GM19463 (cell line): ENCODE measurements around the gene LUZP1.
A peak's percentile ranks its signal among the peaks of the same experiment; 100 is the strongest.

Experiments
- ATAC-seq: cut with Tn5 transposase; IDR thresholded peaks from one replicate; pipeline ENCODE4 v1.9.1; 2021; ENCODE audit warnings: mild to moderate bottlenecking, moderate library complexity; ENCODE audit not compliant: unreplicated experiment

LUZP1 gene

DNA sequence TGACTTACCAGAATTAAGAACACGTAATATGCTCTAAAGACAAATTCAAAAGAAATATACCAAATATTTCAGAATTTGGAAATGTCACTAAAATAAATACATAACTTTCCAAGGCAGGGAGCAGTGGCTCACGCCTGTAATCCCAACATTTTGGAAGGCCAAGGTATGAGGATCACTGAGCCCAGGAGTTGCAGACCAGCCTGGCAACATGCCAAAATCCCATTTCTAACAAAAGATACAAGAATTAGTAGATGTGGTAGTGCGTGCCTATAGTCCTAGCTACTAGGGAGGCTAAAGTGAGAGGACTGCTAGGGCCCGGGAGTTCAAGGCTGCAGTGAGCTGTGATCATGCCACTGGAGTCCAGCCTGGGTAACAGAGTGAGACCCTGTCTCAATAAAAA, 11.7 kb downstream of the LUZP1 start:
- no peak for ATAC-seq

- ATAC-seq, result no peak
Observed at GRCh38 chr1:23152966-23153684, 15.5 kb downstream of the LUZP1 start.

- ATAC-seq, result no peak
Observed at GRCh38 chr1:23150742-23151141, 17.9 kb downstream of the LUZP1 start.

DNA sequence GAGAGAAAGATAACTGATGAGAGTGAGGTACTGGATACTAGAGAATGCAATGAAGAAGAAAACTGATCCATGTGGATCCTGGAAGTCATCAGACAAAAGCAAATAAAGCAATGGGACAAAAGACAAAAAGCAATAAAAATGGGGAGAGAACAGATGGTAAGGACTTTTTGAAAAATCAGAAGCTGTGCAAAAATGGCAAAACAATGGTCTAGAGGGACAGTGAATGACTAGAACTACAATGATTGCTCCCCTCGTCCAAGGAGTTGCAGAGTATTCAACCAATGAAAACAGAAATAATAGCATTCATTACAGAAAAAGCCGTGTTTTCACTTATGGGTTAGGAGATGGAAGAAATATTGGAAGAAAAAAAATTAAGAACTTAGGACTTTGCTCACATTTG, 18.5 kb downstream of the LUZP1 start:
- no peak for ATAC-seq

DNA sequence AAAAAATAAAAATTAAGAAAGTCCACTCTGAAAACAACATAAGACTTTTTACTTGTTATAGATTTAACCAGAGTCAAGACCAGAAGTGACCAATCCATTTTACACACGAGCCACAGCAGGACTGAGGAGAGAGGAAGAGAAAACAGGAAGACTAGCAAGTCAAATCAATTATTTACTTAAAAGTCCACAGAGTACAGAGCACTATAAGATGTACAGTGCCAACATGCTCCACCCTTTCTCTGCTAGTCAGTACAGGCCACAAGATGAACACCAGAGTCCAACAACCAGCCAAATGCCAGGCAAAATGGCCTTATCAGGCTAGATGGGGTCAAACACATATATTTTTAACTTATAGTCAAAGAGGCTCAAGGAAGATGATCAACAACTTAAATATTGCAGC, 19.5 kb downstream of the LUZP1 start:
- peak; percentile 58 for ATAC-seq

GRCh38 chr1:23148084-23148483, 20.6 kb downstream of the LUZP1 start:
- ATAC-seq, result no peak

GRCh38 chr1:23140940-23141596, 27.6 kb downstream of the LUZP1 start:
- ATAC-seq, result no peak

DNA sequence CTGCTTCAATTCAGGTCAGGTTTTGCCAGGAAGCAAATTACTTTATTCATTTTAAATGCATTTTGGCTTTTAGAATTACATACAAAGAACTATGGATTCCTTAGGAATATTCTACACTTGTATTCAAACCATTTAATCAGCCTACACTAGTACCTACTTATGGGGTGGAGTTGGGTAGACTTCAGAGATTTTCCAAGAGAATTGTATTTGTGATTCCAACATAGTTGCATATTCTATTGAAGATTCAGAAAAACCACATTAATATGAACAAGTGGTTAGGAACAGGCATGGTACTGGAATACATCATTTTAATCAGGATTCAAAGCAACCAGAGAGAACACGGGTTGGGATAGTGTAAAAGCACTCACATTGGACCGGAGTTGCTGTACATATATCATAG, 33.4 kb downstream of the LUZP1 start:
- ATAC-seq, result no peak

GRCh38 chr1:23134055-23134454, 34.6 kb downstream of the LUZP1 start:
- ATAC-seq, result no peak

- no peak for ATAC-seq
Observed at GRCh38 chr1:23133587-23133986, 35.1 kb downstream of the LUZP1 start.

DNA sequence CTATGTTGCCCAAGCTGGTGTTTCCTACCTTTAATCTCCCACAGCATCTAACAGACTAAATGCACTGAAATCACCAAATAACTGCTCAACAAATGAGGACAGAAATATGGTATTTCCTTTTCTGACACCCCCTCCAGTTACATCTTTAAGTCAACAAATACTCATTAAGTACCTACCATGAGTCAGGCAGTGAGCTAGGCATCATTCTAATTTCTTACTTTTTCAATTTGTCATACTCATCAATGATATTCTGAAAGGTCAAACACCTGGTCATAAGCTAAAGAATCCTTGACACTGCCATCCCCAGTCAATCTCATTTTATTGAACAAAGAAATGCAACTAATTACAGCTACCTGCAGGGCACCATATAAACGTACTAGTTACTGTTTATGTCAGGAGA, 36.6 kb downstream of the LUZP1 start:
- no peak for ATAC-seq

- no peak for ATAC-seq
Observed at GRCh38 chr1:23129846-23130245, 38.8 kb downstream of the LUZP1 start.

DNA sequence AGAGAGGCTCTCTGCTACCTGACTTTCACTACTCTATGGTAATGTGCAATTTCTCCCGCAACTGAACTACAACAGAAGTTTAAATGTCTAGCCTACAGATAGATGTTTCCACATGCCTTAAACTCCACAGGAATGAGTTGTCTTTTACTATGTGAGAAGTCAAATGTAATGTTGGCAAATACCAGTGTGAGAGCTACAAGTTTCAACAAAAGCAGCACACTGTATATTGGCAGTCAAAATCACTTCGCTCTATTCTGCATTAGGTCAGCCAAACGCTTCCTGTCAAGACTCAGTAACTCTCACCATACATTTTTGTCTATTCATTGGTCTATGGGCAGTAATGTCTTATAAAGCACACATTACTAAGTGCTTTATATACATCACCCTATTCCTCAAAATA, 41.9 kb downstream of the LUZP1 start:
- ATAC-seq, result no peak

- no peak for ATAC-seq
Observed at GRCh38 chr1:23126200-23126599, 42.5 kb downstream of the LUZP1 start.

DNA sequence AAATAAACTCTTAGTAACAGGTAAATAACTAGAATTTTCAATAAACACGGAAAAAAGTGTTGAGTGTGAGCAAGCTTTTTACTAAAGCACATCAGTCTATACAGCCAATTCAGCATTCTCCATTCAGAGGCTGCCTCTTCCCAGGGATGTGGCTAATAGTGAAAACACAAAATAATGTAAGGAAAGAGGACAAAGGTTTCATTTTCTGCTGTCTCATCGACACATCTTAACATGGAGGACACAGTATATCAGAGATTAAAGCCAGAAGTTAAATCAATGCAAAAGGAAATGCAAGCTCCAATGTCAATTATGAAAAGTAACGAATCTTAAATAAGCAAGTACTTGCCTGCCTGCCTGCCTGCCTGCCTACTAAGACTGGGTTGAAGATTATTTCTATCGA, 43.2 kb downstream of the LUZP1 start:
- ATAC-seq, result no peak

DNA sequence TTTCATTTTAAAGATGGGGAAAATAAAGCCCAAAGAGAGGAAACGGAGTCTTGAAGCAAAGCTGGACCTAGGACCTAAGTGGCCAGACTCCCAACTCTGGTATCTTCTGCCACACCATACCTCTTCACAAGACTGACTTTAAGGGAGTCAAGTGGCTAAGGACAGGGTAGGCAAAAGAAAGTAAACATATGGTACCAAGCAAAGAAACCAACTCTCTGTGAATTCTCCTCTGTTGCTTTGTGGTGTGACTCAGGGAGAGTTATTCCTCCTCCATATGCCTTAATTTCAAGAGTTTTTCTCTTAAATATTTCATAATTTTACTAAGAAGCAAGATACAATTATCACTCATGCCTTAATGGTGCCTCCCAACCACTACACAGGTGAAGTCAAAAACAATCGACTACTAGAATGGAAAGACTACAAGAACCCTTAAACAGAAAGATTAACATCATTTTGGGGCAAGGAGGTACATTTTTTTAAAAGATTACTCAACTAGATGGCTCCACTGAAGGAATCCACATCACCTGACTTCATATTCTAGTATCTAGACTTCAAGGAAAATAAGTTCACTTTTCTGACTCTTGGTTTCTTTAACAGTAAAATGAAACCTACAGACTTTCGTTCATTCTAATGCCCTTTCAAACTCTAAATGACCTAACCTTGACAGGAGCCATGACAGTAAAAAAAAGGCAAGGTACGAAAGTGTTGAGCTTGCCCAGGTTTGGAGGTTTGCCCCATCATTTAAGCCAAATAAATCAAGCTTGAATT, 44.2 kb downstream of the LUZP1 start:
- ATAC-seq, result no peak

- ATAC-seq, result no peak
Observed at GRCh38 chr1:23123528-23123927, 45.1 kb downstream of the LUZP1 start.

DNA sequence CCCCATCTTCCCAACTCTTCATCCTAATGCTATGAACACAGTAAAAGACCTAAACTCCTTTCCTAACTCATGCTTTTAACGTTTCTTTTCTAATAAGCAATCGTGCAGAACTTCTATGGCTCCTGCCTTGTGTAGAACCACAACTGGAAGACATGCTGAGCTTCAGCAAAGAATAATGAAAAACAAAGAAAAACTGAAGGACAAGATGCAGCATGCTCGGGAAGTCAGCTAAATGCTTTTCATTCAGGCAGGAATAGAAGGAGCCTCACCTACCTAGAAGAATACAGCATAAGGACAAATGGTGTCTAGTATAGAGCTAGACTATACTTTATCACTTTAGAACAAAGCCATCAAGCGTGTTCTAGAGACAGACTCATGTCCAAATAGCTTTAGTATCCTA, 45.9 kb downstream of the LUZP1 start:
- ATAC-seq, result no peak

- ATAC-seq, result no peak
Observed at GRCh38 chr1:23122023-23122748, 46.5 kb downstream of the LUZP1 start.

GRCh38 chr1:23120383-23120782, 48.3 kb downstream of the LUZP1 start:
- ATAC-seq, result no peak
